GM12878 (cell line): ENCODE results near the gene DHRS9.

Experiments used
- BMI1 ChIP-seq: fragments of 450-650 bp; IDR thresholded peaks from 2 replicates; pipeline ENCODE4 v1.6.1; 2016; ENCODE audit warnings: mild to moderate bottlenecking, moderate library complexity, borderline replicate concordance
- EGR1 ChIP-seq, 2 experiments: IDR thresholded peaks; 1 replicate in 1 of 2; 2 replicates in 1 of 2; pipeline ENCODE4 v1.6.1; 2011 to 2012; ENCODE audit warnings: low read depth in 2 of 2, low read length in 2 of 2, borderline replicate concordance in 1 of 2, mild to moderate bottlenecking in 1 of 2, moderate library complexity in 1 of 2
- EP300 ChIP-seq, 2 experiments: fragments of 150-350 bp in 1 of 2; IDR thresholded peaks; 2 replicates each; pipeline ENCODE4 v1.6.1; 2011 to 2012; ENCODE audit warnings: low read depth in 2 of 2, low read length in 2 of 2, borderline replicate concordance in 1 of 2, improper control_type of control experiment in 1 of 2, inconsistent platforms in 1 of 2; ENCODE audit not compliant: control insufficient read depth in 1 of 2
- ESRRA ChIP-seq: IDR thresholded peaks from 2 replicates; pipeline ENCODE4 v1.6.1; 2012; ENCODE audit warnings: mild to moderate bottlenecking, low read length, improper control_type of control experiment
- EZH2 ChIP-seq: IDR thresholded peaks from 2 replicates; pipeline ENCODE4 v1.6.1; 2012; ENCODE audit warnings: low read depth, mild to moderate bottlenecking, control low read depth, inconsistent platforms, low read length, borderline replicate concordance; ENCODE audit not compliant: control insufficient read depth
- PAX8 ChIP-seq: fragments of 450-650 bp; IDR thresholded peaks from 2 replicates; pipeline ENCODE4 v1.6.1; 2017; ENCODE audit warnings: mild to moderate bottlenecking, moderate library complexity
- POLR2A ChIP-seq: IDR thresholded peaks from 2 replicates; pipeline ENCODE4 v1.6.1; 2011; ENCODE audit warnings: low read depth, mild to moderate bottlenecking, low read length
- POLR2AphosphoS5 ChIP-seq: IDR thresholded peaks from 2 replicates; pipeline ENCODE4 v1.6.1; 2011; ENCODE audit warnings: mild to moderate bottlenecking, low read length, inconsistent platforms
- TF ChIP-seq, protein P1 (sequence below): IDR thresholded peaks from 2 replicates; pipeline ENCODE4 v1.6.1; 2012; ENCODE audit warnings: low read depth, low read length, improper control_type of control experiment
- TF ChIP-seq, protein P2 (sequence below), 3 experiments: IDR thresholded peaks in 2 of 3; conservative IDR thresholded peaks in 1 of 3; 2 replicates each; pipeline ENCODE4 v1.5.1; 2011; ENCODE audit warnings: low read depth in 3 of 3, low read length in 3 of 3, mild to moderate bottlenecking in 3 of 3, control low read depth in 2 of 3, moderate library complexity in 2 of 3, inconsistent platforms in 1 of 3, mixed read lengths in 1 of 3; ENCODE audit not compliant: control insufficient read depth in 2 of 3, insufficient read depth in 1 of 3; ENCODE audit errors: extremely low read depth in 1 of 3

GRCh38 chr2:169042856-169043255 is 26.5 kb upstream of the DHRS9 start:
- TF ChIP-seq POLR2AphosphoS5 (no peak), EZH2 (no peak), POLR2A (no peak), BMI1 (no peak), EGR1 (IDR thresholded peaks at IDR 0.05; ENCODE audit: borderline replicate concordance in 1 of 2, low read depth in 2 of 2, low read length in 2 of 2) (no peak), ESRRA (no peak), PAX8 (no peak), EP300 (IDR thresholded peaks at IDR 0.05; ENCODE audit: borderline replicate concordance in 1 of 2, control insufficient read depth in 1 of 2, low read depth in 2 of 2, low read length in 2 of 2) (no peak)
- TF ChIP-seq, protein P1, sequence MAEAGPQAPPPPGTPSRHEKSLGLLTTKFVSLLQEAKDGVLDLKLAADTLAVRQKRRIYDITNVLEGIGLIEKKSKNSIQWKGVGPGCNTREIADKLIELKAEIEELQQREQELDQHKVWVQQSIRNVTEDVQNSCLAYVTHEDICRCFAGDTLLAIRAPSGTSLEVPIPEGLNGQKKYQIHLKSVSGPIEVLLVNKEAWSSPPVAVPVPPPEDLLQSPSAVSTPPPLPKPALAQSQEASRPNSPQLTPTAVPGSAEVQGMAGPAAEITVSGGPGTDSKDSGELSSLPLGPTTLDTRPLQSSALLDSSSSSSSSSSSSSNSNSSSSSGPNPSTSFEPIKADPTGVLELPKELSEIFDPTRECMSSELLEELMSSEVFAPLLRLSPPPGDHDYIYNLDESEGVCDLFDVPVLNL, result no peak
- TF ChIP-seq, protein P2, sequence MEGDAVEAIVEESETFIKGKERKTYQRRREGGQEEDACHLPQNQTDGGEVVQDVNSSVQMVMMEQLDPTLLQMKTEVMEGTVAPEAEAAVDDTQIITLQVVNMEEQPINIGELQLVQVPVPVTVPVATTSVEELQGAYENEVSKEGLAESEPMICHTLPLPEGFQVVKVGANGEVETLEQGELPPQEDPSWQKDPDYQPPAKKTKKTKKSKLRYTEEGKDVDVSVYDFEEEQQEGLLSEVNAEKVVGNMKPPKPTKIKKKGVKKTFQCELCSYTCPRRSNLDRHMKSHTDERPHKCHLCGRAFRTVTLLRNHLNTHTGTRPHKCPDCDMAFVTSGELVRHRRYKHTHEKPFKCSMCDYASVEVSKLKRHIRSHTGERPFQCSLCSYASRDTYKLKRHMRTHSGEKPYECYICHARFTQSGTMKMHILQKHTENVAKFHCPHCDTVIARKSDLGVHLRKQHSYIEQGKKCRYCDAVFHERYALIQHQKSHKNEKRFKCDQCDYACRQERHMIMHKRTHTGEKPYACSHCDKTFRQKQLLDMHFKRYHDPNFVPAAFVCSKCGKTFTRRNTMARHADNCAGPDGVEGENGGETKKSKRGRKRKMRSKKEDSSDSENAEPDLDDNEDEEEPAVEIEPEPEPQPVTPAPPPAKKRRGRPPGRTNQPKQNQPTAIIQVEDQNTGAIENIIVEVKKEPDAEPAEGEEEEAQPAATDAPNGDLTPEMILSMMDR (IDR thresholded peaks at IDR 0.05 in 2 of 3, conservative IDR thresholded peaks at IDR 0.05 in 1 of 3; ENCODE audit: control insufficient read depth in 2 of 3, extremely low read depth in 1 of 3, insufficient read depth in 1 of 3, low read depth in 3 of 3, low read length in 3 of 3), result no peak
